Tibial artery (tissue), 4 donors: Measurements from ENCODE around the gene PLEKHM1.

ENCODE experiments used
- DNase-seq, 2 donors: peaks; one replicate each; pipeline ENCODE4 v3.0.0-alpha.2; 2019
- H3K27ac ChIP-seq, 2 donors: fragments of 200-600 bp; sonication (generic) in 1 of 2; 1 replicate in 1 of 2; 2 replicates in 1 of 2; pipeline ENCODE4 v1.5.1; 2018 to 2019; ENCODE audit warnings: mild to moderate bottlenecking in 1 of 2
- H3K27me3 ChIP-seq, 2 donors: fragments of 200-600 bp; sonication (generic) in 1 of 2; one replicate each; pipeline versions ENCODE4 v1.5.1 to v1.6.0; 2016 to 2019
- H3K36me3 ChIP-seq, 3 donors: fragments of 200-600 bp; sonication (generic) in 2 of 3; one replicate each; pipeline ENCODE4 v1.5.1; 2016 to 2019; ENCODE audit warnings: mild to moderate bottlenecking in 2 of 3
- H3K4me1 ChIP-seq, 4 donors: fragments of 200-600 bp; sonication (generic) in 2 of 4; 1 replicate in 3 of 4; 2 replicates in 1 of 4; pipeline ENCODE4 v1.5.1; 2016 to 2019
- H3K4me3 ChIP-seq, 2 donors: fragments of 200-600 bp; sonication (generic) in 1 of 2; 1 replicate in 1 of 2; 2 replicates in 1 of 2; pipeline ENCODE4 v1.5.1; 2018 to 2019; ENCODE audit warnings: mild to moderate bottlenecking in 2 of 2
- H3K9me3 ChIP-seq, 3 donors: fragments of 200-600 bp; sonication (generic) in 1 of 3; one replicate each; pipeline ENCODE4 v1.5.1; 2016 to 2019
- intact Hi-C: fragments of 100-400 bp; cut with DNase I; formaldehyde crosslinking; loops from one replicate; pipeline ENCODE4 v1.15.0; 2023; ENCODE audit warnings: low total_unique reads
- TF ChIP-seq, protein P1 (sequence below), 2 experiments: fragments of 200-600 bp in 1 of 2; fragments of 450-650 bp in 1 of 2; IDR thresholded peaks; one replicate each; pipeline ENCODE4 v1.5.1; 2017 to 2019; ENCODE audit warnings: antibody characterized with exemption in 2 of 2, mild to moderate bottlenecking in 1 of 2, moderate library complexity in 1 of 2

Gene PLEKHM1

DNA sequence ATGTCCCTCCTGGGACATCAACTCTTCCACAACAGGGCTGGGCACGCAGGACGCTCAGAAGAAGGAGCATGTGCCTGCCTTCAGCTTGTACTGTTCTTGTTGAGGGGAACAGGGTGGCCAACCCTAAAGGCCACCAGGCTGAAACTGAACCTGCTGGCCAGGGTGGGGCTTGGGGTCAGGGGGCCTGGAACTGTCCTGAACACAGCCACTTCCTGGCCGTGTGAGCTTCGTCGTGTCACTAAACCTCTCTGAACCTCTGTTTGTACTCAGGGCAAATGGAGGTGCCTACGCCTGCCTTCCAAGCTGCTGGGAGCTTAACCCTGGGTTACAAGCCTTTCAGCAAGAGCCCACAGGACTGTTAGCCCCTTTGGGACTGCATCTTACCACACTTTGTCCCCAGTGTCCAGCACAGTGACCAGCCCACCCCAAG lies 64.5 kb downstream of the PLEKHM1 start:
- intact Hi-C loops: no loop called here
- Histone ChIP-seq H3K4me3 (no peak overlapping the region), H3K9me3 (no peaks in the 10 kb centered on the region), H3K27me3 (peaks cover 0 to 45% of the 10 kb centered on the region in 2 donors), H3K4me1 (peaks cover 0 to 40% (median 22%) of the 10 kb centered on the region in 4 donors), H3K36me3 (no peaks in the 10 kb centered on the region), H3K27ac (no peak overlapping the region)
- DNase-seq: no peak
- TF ChIP-seq, protein P1, sequence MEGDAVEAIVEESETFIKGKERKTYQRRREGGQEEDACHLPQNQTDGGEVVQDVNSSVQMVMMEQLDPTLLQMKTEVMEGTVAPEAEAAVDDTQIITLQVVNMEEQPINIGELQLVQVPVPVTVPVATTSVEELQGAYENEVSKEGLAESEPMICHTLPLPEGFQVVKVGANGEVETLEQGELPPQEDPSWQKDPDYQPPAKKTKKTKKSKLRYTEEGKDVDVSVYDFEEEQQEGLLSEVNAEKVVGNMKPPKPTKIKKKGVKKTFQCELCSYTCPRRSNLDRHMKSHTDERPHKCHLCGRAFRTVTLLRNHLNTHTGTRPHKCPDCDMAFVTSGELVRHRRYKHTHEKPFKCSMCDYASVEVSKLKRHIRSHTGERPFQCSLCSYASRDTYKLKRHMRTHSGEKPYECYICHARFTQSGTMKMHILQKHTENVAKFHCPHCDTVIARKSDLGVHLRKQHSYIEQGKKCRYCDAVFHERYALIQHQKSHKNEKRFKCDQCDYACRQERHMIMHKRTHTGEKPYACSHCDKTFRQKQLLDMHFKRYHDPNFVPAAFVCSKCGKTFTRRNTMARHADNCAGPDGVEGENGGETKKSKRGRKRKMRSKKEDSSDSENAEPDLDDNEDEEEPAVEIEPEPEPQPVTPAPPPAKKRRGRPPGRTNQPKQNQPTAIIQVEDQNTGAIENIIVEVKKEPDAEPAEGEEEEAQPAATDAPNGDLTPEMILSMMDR (IDR thresholded peaks at IDR 0.05): no peak

DNA sequence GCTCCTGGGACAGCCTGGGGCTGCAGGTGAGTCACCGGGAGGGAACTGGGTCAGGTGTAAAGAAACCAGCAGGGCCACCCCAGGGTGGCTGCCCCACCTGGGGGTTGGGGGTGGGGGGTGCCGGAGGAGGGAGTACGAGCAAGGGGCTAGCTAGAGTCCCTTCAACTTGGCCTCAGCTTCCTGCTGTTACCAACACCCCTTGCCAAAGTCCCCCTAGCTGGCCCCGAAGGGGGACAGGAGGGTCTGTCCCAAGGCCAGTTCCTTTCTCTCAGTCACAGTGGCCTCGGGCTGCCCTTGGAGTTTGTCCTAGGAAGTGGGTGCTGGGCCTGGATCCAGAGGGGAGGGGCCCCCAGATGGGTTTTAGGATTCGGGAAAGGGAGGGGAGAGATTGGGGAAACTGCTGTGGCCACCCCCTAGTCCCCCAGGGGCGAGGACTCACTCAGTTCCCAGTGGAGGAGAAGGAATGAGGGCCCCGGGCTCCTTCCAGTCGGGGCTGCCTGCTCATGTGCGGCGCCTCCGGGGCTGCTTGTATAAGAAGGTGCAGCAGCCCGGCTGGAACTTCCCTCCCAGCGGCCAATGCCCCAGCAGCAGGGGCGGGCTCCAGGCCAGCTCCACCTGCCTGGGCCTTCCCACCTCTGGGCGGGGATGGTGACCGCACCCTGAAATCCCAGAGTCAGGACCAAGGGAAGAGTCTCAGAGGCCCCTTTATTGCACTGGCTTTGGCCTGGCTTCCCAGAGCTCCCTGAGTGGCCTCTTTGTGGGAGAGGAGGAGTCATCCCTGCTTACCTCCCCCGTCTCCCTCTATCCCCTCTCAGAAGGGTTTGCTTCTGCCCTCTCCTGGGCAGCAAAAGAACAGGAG lies 65.2 kb downstream of the PLEKHM1 start:
- H3K27ac ChIP-seq: no peak overlapping the region
- TF ChIP-seq, protein P1 (IDR thresholded peaks at IDR 0.05): no peak
- peaks cover 0 to 33% (median 16%) of the 10 kb centered on the region in 4 donors for H3K4me1 ChIP-seq
- no peaks in the 10 kb centered on the region for H3K9me3 ChIP-seq
- peaks cover 0 to 39% of the 10 kb centered on the region in 2 donors for H3K27me3 ChIP-seq
- intact Hi-C loops: no loop called here
- no peak for DNase-seq
- H3K36me3 ChIP-seq: no peaks in the 10 kb centered on the region
- no peak overlapping the region for H3K4me3 ChIP-seq

DNA sequence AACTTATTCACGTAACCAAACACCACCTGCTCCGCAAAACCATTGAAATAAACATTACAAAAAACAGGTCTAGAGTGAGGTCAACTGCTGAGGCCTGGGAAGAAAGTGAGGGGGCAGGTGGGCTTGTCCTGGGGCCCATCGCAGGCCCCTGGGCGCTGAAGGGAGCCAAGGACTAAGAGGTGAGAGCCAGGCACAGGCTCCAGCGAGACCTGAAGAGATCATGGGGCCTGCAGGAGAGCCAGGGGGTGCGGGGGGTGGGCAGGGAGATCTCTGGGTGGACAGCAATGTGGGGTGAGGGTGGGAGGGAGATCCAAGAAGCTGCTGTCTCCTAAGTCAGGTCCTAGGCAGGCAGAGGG lies 65.8 kb downstream of the PLEKHM1 start:
- H3K9me3 ChIP-seq: no peaks in the 10 kb centered on the region
- peaks cover 0 to 27% (median 13%) of the 10 kb centered on the region in 4 donors for H3K4me1 ChIP-seq
- no peaks in the 10 kb centered on the region for H3K36me3 ChIP-seq
- intact Hi-C loops: no loop called here
- no peak for DNase-seq
- H3K27ac ChIP-seq: no peak overlapping the region
- no peak overlapping the region for H3K4me3 ChIP-seq
- TF ChIP-seq, protein P1 (IDR thresholded peaks at IDR 0.05): no peak
- H3K27me3 ChIP-seq: peaks cover 0 to 33% of the 10 kb centered on the region in 2 donors

DNA sequence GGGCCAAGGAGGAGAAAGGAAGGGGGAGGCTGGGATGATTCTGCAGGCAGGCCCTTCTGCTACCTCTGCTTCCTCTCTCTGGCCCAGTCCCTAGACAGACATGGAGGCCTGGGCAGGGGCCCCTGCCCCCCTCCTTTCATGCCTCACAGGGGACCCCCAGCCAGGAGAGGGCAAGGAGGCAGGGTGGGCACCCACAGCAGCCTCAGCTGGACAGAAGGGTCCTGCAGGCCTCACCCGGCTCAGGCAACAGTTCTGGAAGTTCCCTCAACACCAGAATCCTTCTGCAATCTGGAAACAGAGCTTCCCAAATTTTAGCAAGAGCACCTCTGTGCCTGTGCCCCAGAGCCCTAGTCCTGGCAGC lies 66.6 kb downstream of the PLEKHM1 start:
- TF ChIP-seq, protein P1 (IDR thresholded peaks at IDR 0.05): no peak
- intact Hi-C loops: no loop called here
- no peak overlapping the region for H3K27ac ChIP-seq

DNA sequence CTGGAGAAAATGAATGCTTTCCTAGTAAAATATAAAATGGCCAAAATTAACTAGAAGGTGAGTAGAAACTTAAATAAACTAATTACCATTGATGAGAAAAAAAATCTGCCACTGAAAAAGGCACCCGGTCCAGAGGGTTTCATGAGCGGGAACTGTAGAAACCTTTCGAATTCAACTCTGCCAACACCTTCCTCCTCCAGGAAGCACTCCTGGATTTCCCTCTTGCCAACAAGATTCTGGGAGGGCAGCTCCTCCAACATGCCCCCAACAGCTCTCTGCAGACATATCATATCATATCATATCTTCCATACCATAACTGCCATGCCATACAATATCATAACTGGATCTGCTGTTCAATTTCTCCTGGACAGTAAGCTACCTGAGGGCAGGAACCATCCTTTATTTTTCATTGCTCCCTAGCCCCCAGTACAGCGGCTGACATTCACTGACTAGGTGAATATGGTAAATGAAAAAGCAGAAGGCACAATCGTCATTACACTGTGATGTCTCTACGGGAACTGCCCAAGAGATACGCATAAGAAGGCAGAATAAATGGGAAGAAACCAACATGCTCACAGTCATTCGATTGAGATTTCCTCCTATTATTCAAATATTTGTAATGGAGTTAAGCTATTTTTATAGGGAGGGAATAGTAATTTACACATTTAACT lies 67.1 kb downstream of the PLEKHM1 start:
- TF ChIP-seq, protein P1 (IDR thresholded peaks at IDR 0.05): no peak
- Histone ChIP-seq H3K36me3 (no peaks in the 10 kb centered on the region), H3K4me3 (no peak overlapping the region), H3K4me1 (peaks cover 0 to 17% (median 6%) of the 10 kb centered on the region in 4 donors), H3K9me3 (no peaks in the 10 kb centered on the region), H3K27me3 (peaks cover 0 to 20% of the 10 kb centered on the region in 2 donors), H3K27ac (no peak overlapping the region)
- intact Hi-C loops: no loop called here
- DNase-seq: no peak

More for the DNA sequence above, 66.6 kb downstream of the PLEKHM1 start:
- Histone ChIP-seq H3K36me3 (no peaks in the 10 kb centered on the region), H3K9me3 (no peaks in the 10 kb centered on the region), H3K4me1 (peaks cover 0 to 22% (median 9%) of the 10 kb centered on the region in 4 donors), H3K4me3 (no peak overlapping the region), H3K27me3 (peaks cover 0 to 25% of the 10 kb centered on the region in 2 donors)
- DNase-seq: no peak
